B cell (primary cell): ENCODE measurements around the gene VEZT. TPM values are rescaled to one million over a fixed set of nuclear protein-coding genes. Genes with fewer than 3 reads are reported as not detected.

Source experiments
- ATAC-seq: fragments of 200-7000 bp; cut with Tn5 transposase; one replicate; pipeline ENCODE4 v1.10.0; 2021; ENCODE audit warnings: low read depth, mild to moderate bottlenecking, moderate number of reproducible peaks, moderate library complexity
- CTCF ChIA-PET: fragments of 350-600 bp; sonication (Branson Sonifier 250); formaldehyde crosslinking; loops from one replicate; lab custom pipeline; 2021; ENCODE audit warnings: antibody characterized with exemption, inconsistent platforms; lab: Charles Lee
- POLR2A ChIA-PET: fragments of 350-600 bp; sonication (Branson Sonifier 250); formaldehyde crosslinking; loops from one replicate; lab custom pipeline; 2021; ENCODE audit warnings: antibody characterized with exemption; lab: Charles Lee
- DNase-seq: peaks from one replicate; pipeline ENCODE4 v3.0.0; 2013
- H2AFZ ChIP-seq: 2 replicates; pipeline ENCODE4 v1.6.1; 2012; ENCODE audit warnings: mild to moderate bottlenecking, low read depth, low read length; ENCODE audit not compliant: insufficient read depth, poor library complexity, severe bottlenecking
- H3K27ac ChIP-seq, 2 donors: 1 replicate in 1 of 2; 2 replicates in 1 of 2; pipeline ENCODE4 v1.5.1; 2012 to 2013; ENCODE audit warnings: low read length in 2 of 2, mild to moderate bottlenecking in 2 of 2, moderate library complexity in 1 of 2
- H3K27me3 ChIP-seq, 4 experiments: fragments of 200-600 bp in 1 of 4; sonication (generic) in 1 of 4; replicated peaks in 1 of 4; 1 replicate in 2 of 4; 2 replicates in 2 of 4; pipeline versions ENCODE4 v1.6.1 to v1.7.0; 2013 to 2016; ENCODE audit warnings: low read length in 3 of 4, mild to moderate bottlenecking in 2 of 4, mixed read lengths in 1 of 4, moderate library complexity in 1 of 4; ENCODE audit not compliant: insufficient read depth in 4 of 4, control insufficient read depth in 3 of 4; ENCODE audit errors: control extremely low read depth in 1 of 4
- H3K36me3 ChIP-seq, 2 experiments: replicated peaks in 1 of 2; 1 replicate in 1 of 2; 2 replicates in 1 of 2; pipeline versions ENCODE4 v1.6.1 to v1.7.1; 2013; ENCODE audit warnings: low read length in 1 of 2; ENCODE audit not compliant: insufficient read depth in 2 of 2, control insufficient read depth in 1 of 2; ENCODE audit errors: control extremely low read depth in 1 of 2, extremely low read depth in 1 of 2
- H3K4me1 ChIP-seq, 2 donors: fragments of 200-600 bp in 1 of 2; sonication (generic) in 1 of 2; 1 replicate in 1 of 2; 2 replicates in 1 of 2; pipeline versions ENCODE4 v1.5.1 to v1.6.1; 2013 to 2017; ENCODE audit warnings: low read length in 2 of 2; ENCODE audit not compliant: control insufficient read depth in 2 of 2, insufficient read depth in 2 of 2
- H3K4me2 ChIP-seq: replicated peaks from 2 replicates; pipeline ENCODE3; 2012; ENCODE audit warnings: mild to moderate bottlenecking, low read depth, low read length; ENCODE audit not compliant: poor library complexity, severe bottlenecking
- H3K4me3 ChIP-seq, 5 experiments: fragments of 200-600 bp in 1 of 5; sonication (generic) in 1 of 5; 1 replicate in 3 of 5; 2 replicates in 2 of 5; pipeline versions ENCODE4 v1.5.1 to v1.7.0; 2011 to 2016; ENCODE audit warnings: low read length in 4 of 5, mild to moderate bottlenecking in 4 of 5, low read depth in 2 of 5, control low read depth in 1 of 5, moderate library complexity in 1 of 5; ENCODE audit not compliant: insufficient read depth in 1 of 5; ENCODE audit errors: control extremely low read depth in 1 of 5, extremely low read depth in 1 of 5
- H3K79me2 ChIP-seq: fragments of 200-600 bp; sonication (generic); one replicate; pipeline ENCODE4 v1.6.0; 2016; ENCODE audit warnings: low read length; ENCODE audit not compliant: control insufficient read depth, insufficient read depth
- H3K9ac ChIP-seq: fragments of 200-600 bp; sonication (generic); 2 replicates; pipeline ENCODE4 v1.6.1; 2017; ENCODE audit warnings: mild to moderate bottlenecking, low read length, moderate library complexity
- H3K9me3 ChIP-seq, 3 donors: one replicate each; pipeline versions ENCODE4 v1.6.1 to v1.7.1; 2013; ENCODE audit warnings: low read length in 2 of 3; ENCODE audit not compliant: control insufficient read depth in 2 of 3, insufficient read depth in 1 of 3; ENCODE audit errors: control extremely low read depth in 1 of 3
- H4K20me1 ChIP-seq: 2 replicates; pipeline ENCODE4 v1.6.0; 2012; ENCODE audit warnings: mild to moderate bottlenecking, low read length; ENCODE audit not compliant: insufficient read depth, control insufficient read depth, poor library complexity, severe bottlenecking
- H3K27ac Mint-ChIP-seq: one replicate; pipeline ENCODE4 v1.8.0; 2021; ENCODE audit warnings: mixed read lengths
- H3K27me3 Mint-ChIP-seq: one replicate; pipeline ENCODE4 v1.8.0; 2021; ENCODE audit warnings: mixed read lengths
- H3K4me1 Mint-ChIP-seq: one replicate; pipeline ENCODE4 v1.8.0; 2021; ENCODE audit warnings: mixed read lengths
- H3K4me3 Mint-ChIP-seq: one replicate; pipeline ENCODE4 v1.8.0; 2021; ENCODE audit warnings: mixed read lengths
- H3K9me3 Mint-ChIP-seq: one replicate; pipeline ENCODE4 v1.8.0; 2022; ENCODE audit warnings: mixed read lengths; ENCODE audit not compliant: insufficient read depth
- EZH2 ChIP-seq: IDR thresholded peaks from 2 replicates; pipeline ENCODE4 v1.6.1; 2012; ENCODE audit warnings: borderline replicate concordance, low read depth, mild to moderate bottlenecking, moderate library complexity, low read length; ENCODE audit not compliant: insufficient read depth, poor library complexity, severe bottlenecking
- WGBS: methylation state at CpG from one replicate; pipeline ENCODE4 v1.1.5; 2013; ENCODE audit warnings: missing lambda C conversion rate; ENCODE audit not compliant: insufficient coverage; 5-methylcytosine and 5-hydroxymethylcytosine counted together
- intact Hi-C: fragments of 100-400 bp; cut with micrococcal nuclease; formaldehyde crosslinking; loops from one replicate; pipeline ENCODE4 v1.10.0; 2022
- polyA plus RNA-seq: library from polyadenylated mRNA; depleted of rRNA; stranded (reverse); fragments of >200 nt; gene quantifications from 2 replicates; pipeline ENCODE4 v1.2.3, GENCODE V29; 2012
- total RNA-seq, 2 donors: library from RNA; stranded (reverse); fragments of 120-200 nt in 1 of 2; gene quantifications; 1 replicate in 1 of 2; 2 replicates in 1 of 2; pipeline versions ENCODE4 v1.2.3 to v1.2.4, GENCODE V29; 2013 to 2022
- TF ChIP-seq, protein P1 (sequence below): fragments of 200-600 bp; IDR thresholded peaks from one replicate; pipeline ENCODE4 v1.8.0; 2022; ENCODE audit warnings: antibody characterized with exemption, mild to moderate bottlenecking

The VEZT gene
- total and polyA plus RNA-seq, 2 donors (not counting 1 experiment from before 2014, with no cell fraction given): 19.9 to 61.8 TPM

DNA sequence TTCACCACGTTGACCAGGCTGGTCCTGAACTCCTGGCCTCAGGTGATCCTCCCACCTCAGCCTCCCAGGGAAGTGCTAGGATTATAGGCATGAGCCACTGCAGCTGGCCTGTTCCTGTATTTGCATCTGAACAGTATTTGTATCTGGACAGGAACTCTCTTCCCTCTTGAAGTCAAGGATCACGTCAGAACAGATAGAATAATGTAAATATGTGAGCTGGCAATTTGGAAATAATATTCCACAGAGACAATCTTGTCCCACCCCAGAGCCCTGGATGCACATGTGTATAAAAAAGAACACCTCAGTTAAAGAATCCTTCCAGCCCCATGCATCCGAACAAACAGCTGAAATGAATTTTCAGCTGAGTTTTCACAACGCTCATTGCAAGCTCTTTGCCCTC is 118.3 kb downstream of the VEZT start:
- H3K4me3 ChIP-seq: no peak overlapping the region
- TF ChIP-seq, protein P1, sequence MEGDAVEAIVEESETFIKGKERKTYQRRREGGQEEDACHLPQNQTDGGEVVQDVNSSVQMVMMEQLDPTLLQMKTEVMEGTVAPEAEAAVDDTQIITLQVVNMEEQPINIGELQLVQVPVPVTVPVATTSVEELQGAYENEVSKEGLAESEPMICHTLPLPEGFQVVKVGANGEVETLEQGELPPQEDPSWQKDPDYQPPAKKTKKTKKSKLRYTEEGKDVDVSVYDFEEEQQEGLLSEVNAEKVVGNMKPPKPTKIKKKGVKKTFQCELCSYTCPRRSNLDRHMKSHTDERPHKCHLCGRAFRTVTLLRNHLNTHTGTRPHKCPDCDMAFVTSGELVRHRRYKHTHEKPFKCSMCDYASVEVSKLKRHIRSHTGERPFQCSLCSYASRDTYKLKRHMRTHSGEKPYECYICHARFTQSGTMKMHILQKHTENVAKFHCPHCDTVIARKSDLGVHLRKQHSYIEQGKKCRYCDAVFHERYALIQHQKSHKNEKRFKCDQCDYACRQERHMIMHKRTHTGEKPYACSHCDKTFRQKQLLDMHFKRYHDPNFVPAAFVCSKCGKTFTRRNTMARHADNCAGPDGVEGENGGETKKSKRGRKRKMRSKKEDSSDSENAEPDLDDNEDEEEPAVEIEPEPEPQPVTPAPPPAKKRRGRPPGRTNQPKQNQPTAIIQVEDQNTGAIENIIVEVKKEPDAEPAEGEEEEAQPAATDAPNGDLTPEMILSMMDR: no peak
- no peak for TF ChIP-seq EZH2
- CTCF ChIA-PET: interaction anchor here (1.1 kb wide), 1 partner anchor 218 kb away, joined by 4 read pairs; no protein-coding TSS in a partner anchor
- intact Hi-C loops: no loop called here
- WGBS: no CpG with 5 or more reads among the region's 4 CpGs
- H3K4me1 ChIP-seq: no peaks in the 10 kb centered on the region
- POLR2A ChIA-PET: no interaction called here
- H3K27ac ChIP-seq: no peak overlapping the region
- Mint-ChIP-seq H3K9me3 (no peaks in the 10 kb centered on the region), H3K27ac (no peak overlapping the region), H3K27me3 (no peaks in the 10 kb centered on the region), H3K4me3 (no peak overlapping the region), H3K4me1 (no peaks in the 10 kb centered on the region)
- ATAC-seq (no peak), DNase-seq (no peak)
- no peak overlapping the region for H3K9ac ChIP-seq
- peaks cover 0 to 3% (median 0%) of the 10 kb centered on the region in 4 experiments for H3K27me3 ChIP-seq
- H3K4me2 ChIP-seq: no peak overlapping the region
- H3K9me3 ChIP-seq: peaks cover 0 to 5% (median 0%) of the 10 kb centered on the region in 3 donors
- H3K36me3 ChIP-seq: no peaks in the 10 kb centered on the region
- no peaks in the 10 kb centered on the region for H4K20me1 ChIP-seq
- no peaks in the 10 kb centered on the region for H3K79me2 ChIP-seq
- no peak overlapping the region for H2AFZ ChIP-seq

DNA sequence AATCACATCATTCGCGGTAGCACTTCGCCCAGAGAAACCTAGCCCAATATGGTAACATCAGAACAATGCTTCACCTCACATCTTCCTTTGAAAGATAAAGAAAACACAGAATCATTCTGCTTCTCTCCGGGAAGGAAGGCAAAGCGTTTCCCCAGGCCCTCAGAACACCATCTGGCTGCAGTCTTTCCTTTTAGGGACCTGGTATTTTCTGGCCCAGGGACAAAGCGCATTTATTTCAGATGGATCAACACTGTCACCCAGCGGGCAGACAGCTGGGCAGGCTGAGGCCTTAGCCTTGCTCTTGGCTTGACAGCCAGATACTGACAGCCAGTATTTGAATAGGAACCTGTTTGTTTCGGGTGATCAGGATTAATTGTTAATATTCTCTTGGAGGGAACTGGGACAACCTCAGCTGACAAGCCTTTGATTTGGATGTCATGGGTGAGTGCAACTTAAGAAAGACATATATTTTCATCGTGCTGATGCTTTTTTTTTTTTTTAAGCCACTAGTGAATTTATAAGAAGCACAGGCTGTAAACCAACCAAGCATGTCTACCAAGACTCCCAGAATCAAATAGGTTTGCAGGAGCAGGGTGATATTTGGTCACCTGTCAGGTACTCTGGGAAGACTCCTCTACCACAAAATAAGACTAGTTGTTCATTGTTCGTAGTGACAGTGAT is 118.9 kb downstream of the VEZT start:
- no peaks in the 10 kb centered on the region for H3K36me3 ChIP-seq
- H3K4me1 ChIP-seq: no peaks in the 10 kb centered on the region
- H3K9ac ChIP-seq: no peak overlapping the region
- ATAC-seq: no peak
- WGBS: 64% methylated on average over 4 of the region's 10 CpGs
- CTCF ChIA-PET: interaction anchor here (1.1 kb wide), 1 partner anchor 219 kb away, joined by 4 read pairs; no protein-coding TSS in a partner anchor
- H3K4me3 ChIP-seq: no peak overlapping the region
- no peaks in the 10 kb centered on the region for H3K79me2 ChIP-seq
- peaks cover 0 to 5% (median 0%) of the 10 kb centered on the region in 3 donors for H3K9me3 ChIP-seq
- H3K27me3 ChIP-seq: peaks cover 0 to 3% (median 0%) of the 10 kb centered on the region in 4 experiments
- H3K27ac ChIP-seq: no peak overlapping the region
- intact Hi-C loops: no loop called here
- no peak for DNase-seq
- Mint-ChIP-seq H3K27ac (no peak overlapping the region), H3K9me3 (no peaks in the 10 kb centered on the region), H3K4me1 (no peaks in the 10 kb centered on the region), H3K4me3 (no peak overlapping the region), H3K27me3 (no peaks in the 10 kb centered on the region)
- no peak overlapping the region for H3K4me2 ChIP-seq
- TF ChIP-seq, protein P1: no peak
- TF ChIP-seq EZH2: no peak
- POLR2A ChIA-PET: no interaction called here
- no peaks in the 10 kb centered on the region for H4K20me1 ChIP-seq
- no peak overlapping the region for H2AFZ ChIP-seq
